Upper lobe of left lung (tissue), 4 donors: ENCODE results near the gene SFTA2.

Experiments used
- CTCF ChIP-seq, 6 experiments: fragments of 450-650 bp in 4 of 6; fragments of 200-600 bp in 2 of 6; sonication (generic) in 2 of 6; IDR thresholded peaks; one replicate each; pipeline ENCODE4 v1.5.1; 2016 to 2019; ENCODE audit warnings: antibody characterized with exemption in 6 of 6
- POLR2AphosphoS5 ChIP-seq, 2 donors: sonication (generic); formaldehyde crosslinking; IDR thresholded peaks; one replicate each; pipeline ENCODE4 v1.5.1; 2017; ENCODE audit warnings: antibody characterized with exemption in 2 of 2

DNA sequence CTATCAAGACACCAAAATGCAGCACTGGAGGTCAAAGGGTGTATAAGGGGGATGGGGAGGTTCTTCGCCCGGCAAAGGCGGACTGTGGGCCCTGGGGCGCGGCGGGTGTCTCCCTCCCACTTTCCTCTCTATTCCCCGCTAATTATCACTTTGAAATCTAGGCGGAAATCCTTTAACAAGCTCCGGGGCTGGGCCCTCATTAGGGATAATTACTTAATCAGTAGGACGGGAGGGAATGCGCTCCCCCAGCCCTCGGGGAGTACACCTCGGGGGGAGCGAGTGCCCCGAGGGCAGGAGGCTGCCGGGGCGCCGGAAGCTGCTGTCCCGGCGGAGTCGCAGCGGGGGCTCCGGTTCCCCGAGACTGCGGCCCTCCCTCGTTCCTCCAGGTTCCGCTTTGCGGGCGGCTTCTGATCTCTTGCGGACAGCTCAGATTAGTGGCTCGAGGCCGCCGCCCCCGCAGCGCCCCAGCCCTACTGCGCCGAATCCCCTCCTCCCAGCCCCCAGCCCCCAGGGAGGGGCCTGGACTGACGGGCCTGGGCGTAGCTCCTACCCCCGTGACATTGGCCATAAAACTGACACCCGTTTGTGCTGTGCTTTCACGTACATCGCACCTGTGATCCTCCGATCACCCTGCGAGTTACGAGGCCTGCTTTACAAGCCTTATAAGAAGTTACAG, 23.5 kb upstream of the SFTA2 start:
- no peak for TF ChIP-seq POLR2AphosphoS5 (IDR thresholded peaks at IDR 0.05)
- TF ChIP-seq CTCF (IDR thresholded peaks at IDR 0.05): no peak
